Psoas muscle (tissue), 8 donors: ENCODE measurements around the gene TPMT. TPM values are rescaled to one million over a fixed set of nuclear protein-coding genes. Genes with fewer than 3 reads are reported as not detected.

Source experiments
- ATAC-seq, 4 donors: fragments of 200-7000 bp; cut with Tn5 transposase; one replicate each; pipeline ENCODE4 v1.9.1; 2020; ENCODE audit warnings: moderate library complexity in 3 of 4, mild to moderate bottlenecking in 2 of 4
- DNase-seq, 2 donors: peaks; one replicate each; pipeline ENCODE4 v3.0.0-alpha.2; 2020
- H3K27ac ChIP-seq: fragments of 200-600 bp; one replicate; pipeline ENCODE4 v1.8.0; 2022
- H3K27me3 ChIP-seq, 3 donors: fragments of 200-600 bp in 1 of 3; one replicate each; pipeline versions ENCODE4 v1.6.1 to v1.8.0; 2013 to 2022; ENCODE audit warnings: low read length in 2 of 3, mild to moderate bottlenecking in 2 of 3, moderate library complexity in 1 of 3; ENCODE audit not compliant: insufficient read depth in 3 of 3
- H3K36me3 ChIP-seq, 2 donors: fragments of 200-600 bp in 1 of 2; one replicate each; pipeline versions ENCODE4 v1.6.1 to v1.8.0; 2013 to 2022; ENCODE audit warnings: low read depth in 1 of 2, mild to moderate bottlenecking in 1 of 2, moderate library complexity in 1 of 2; ENCODE audit not compliant: insufficient read depth in 1 of 2
- H3K4me1 ChIP-seq: fragments of 200-600 bp; one replicate; pipeline ENCODE4 v1.8.0; 2022
- H3K4me3 ChIP-seq: fragments of 200-600 bp; one replicate; pipeline ENCODE4 v1.8.0; 2022; ENCODE audit warnings: mild to moderate bottlenecking
- H3K9me3 ChIP-seq: fragments of 200-600 bp; one replicate; pipeline ENCODE4 v1.8.0; 2022
- CTCF ChIP-seq: fragments of 200-600 bp; IDR thresholded peaks from one replicate; pipeline ENCODE4 v1.8.0; 2022; ENCODE audit warnings: antibody characterized with exemption
- WGBS, 3 donors: extraction: QIAGEN DNeasy Blood & Tissue Kit; methylation state at CpG; one replicate each; pipeline versions ENCODE4 v1.1.6 to v1.1.7; 2013; 5-methylcytosine and 5-hydroxymethylcytosine counted together
- intact Hi-C, 2 donors: fragments of 100-400 bp; cut with DNase I; formaldehyde crosslinking; loops; one replicate each; pipeline versions ENCODE4 v1.11.0 to v1.14.2; 2022
- polyA plus RNA-seq, 3 donors: library from polyadenylated mRNA; stranded (reverse); fragments of 200-250 nt; gene quantifications; one replicate each; pipeline ENCODE4 v1.2.3, GENCODE V29; 2013
- total RNA-seq, 4 donors: library from RNA; stranded (reverse); fragmentation: NEBNext Ultra II Directional in 2 of 4; extraction: Animal tissue kit (Norgen Biotek cat#: 25700) in 2 of 4; gene quantifications; one replicate each; pipeline versions ENCODE4 v1.2.1 to v1.2.4, GENCODE V29; 2021 to 2023
- donor health status: healthy with polysubstance abuse.
- donor health status: DM: no; HTN: no; CAD: no; lungs with moderate emphysema.
- donor health status: Bipolar disorder and iron deficiency.
- donor health status: healthy.
- donor health status: DM: yes; HTN: yes; CAD: no.
- donor health status: DM: no; HTN: no; CAD: no.
- donor health status: DM: no; HTN: no; CAD: no.
- donor health status: DM: yes; HTN: yes; CAD: no.

The TPMT gene
- total and polyA plus RNA-seq, 7 donors, result 7.9 to 19.3 (median 9.7) TPM

GRCh38 chr6:18138906-18139305 is 16.0 kb downstream of the TPMT start:
- Histone ChIP-seq H3K27ac (no peak overlapping the region), H3K4me1 (no peaks in the 10 kb centered on the region), H3K27me3 (no peaks in the 10 kb centered on the region), H3K9me3 (no peaks in the 10 kb centered on the region), H3K4me3 (no peak overlapping the region), H3K36me3 (peaks cover 12 to 91% of the 10 kb centered on the region in 2 donors)
- TF ChIP-seq CTCF, result no peak
- 86 to 94% (median 92%) methylated on average over 5 of the region's 5 CpGs for WGBS, 3 donors
- no peak for ATAC-seq
- DNase-seq, result no peak
- intact Hi-C loops, result no loop called here

GRCh38 chr6:18136260-18136659 is 18.6 kb downstream of the TPMT start:
- no peaks in the 10 kb centered on the region for H3K9me3 ChIP-seq
- TF ChIP-seq CTCF, result no peak
- no peak overlapping the region for H3K27ac ChIP-seq
- no peaks in the 10 kb centered on the region for H3K4me1 ChIP-seq
- intact Hi-C loops, result no loop called here
- H3K4me3 ChIP-seq, result no peak overlapping the region
- H3K27me3 ChIP-seq, result no peaks in the 10 kb centered on the region
- WGBS, 3 donors, result 92 to 96% (median 94%) methylated on average over 10 of the region's 10 CpGs
- ATAC-seq (no peak), DNase-seq (no peak)
- H3K36me3 ChIP-seq, result peaks cover 9 to 91% of the 10 kb centered on the region in 2 donors

GRCh38 chr6:18135171-18135570 is 19.7 kb downstream of the TPMT start:
- H3K36me3 ChIP-seq, result peaks cover 7 to 93% of the 10 kb centered on the region in 2 donors

GRCh38 chr6:18132346-18132745 is 22.5 kb downstream of the TPMT start:
- Histone ChIP-seq H3K9me3 (no peaks in the 10 kb centered on the region), H3K27ac (no peak overlapping the region), H3K4me1 (no peaks in the 10 kb centered on the region), H3K36me3 (peaks cover 3 to 80% of the 10 kb centered on the region in 2 donors), H3K4me3 (no peak overlapping the region), H3K27me3 (no peaks in the 10 kb centered on the region)
- no peak for DNase-seq
- intact Hi-C loops, result no loop called here
- WGBS, 3 donors, result 96 to 99% (median 98%) methylated on average over 3 of the region's 3 CpGs
- ATAC-seq, result no peak
- no peak for TF ChIP-seq CTCF

More at GRCh38 chr6:18135171-18135570, 19.7 kb downstream of the TPMT start:
- no peak for ATAC-seq
- no peaks in the 10 kb centered on the region for H3K4me1 ChIP-seq
- no peak overlapping the region for H3K27ac ChIP-seq
- no peaks in the 10 kb centered on the region for H3K9me3 ChIP-seq
- 91 to 98% (median 93%) methylated on average over 2 of the region's 2 CpGs for WGBS, 3 donors
- TF ChIP-seq CTCF, result no peak
- no peak for DNase-seq
- no peaks in the 10 kb centered on the region for H3K27me3 ChIP-seq
- H3K4me3 ChIP-seq, result no peak overlapping the region
- intact Hi-C loops, result no loop called here

- intact Hi-C loops, result loop anchor here in 1 of 2 donors (10.0 kb wide), 1 partner anchor 971 kb away; no protein-coding TSS in a partner anchor
- no peak overlapping the region for H3K27ac ChIP-seq
- no peaks in the 10 kb centered on the region for H3K27me3 ChIP-seq
- no peak for TF ChIP-seq CTCF
- H3K4me1 ChIP-seq, result peaks cover 10% of the 10 kb centered on the region
- no peaks in the 10 kb centered on the region for H3K9me3 ChIP-seq
- no peak overlapping the region for H3K4me3 ChIP-seq
- 56 to 77% (median 61%) methylated on average over 5 of the region's 5 CpGs for WGBS, 3 donors
- ATAC-seq (no peak), DNase-seq (no peak)
- H3K36me3 ChIP-seq, result peaks cover 0 to 23% of the 10 kb centered on the region in 2 donors
Observed at GRCh38 chr6:18126121-18126520, 28.8 kb downstream of the TPMT start.
